OCI-LY1 (cell line): Measurements from ENCODE around the gene CAMK4.

ENCODE experiments used
- H2AFZ ChIP-seq: fragments of 200-600 bp; sonication (generic), shearing (Covaris generic); 2 replicates; pipeline ENCODE4 v1.6.0; 2014; ENCODE audit warnings: antibody characterized with exemption, mild to moderate bottlenecking, low read length
- H3F3A ChIP-seq: fragments of 200-600 bp; sonication (generic), shearing (Covaris generic); 2 replicates; pipeline ENCODE4 v1.6.0; 2014; ENCODE audit warnings: mild to moderate bottlenecking, antibody characterized with exemption, low read length, moderate library complexity; ENCODE audit not compliant: insufficient read depth
- H3K27ac ChIP-seq: fragments of 200-600 bp; sonication (generic); 2 replicates; pipeline ENCODE4 v1.5.1; 2014; ENCODE audit warnings: low read length, mixed run types, mild to moderate bottlenecking, low read depth; ENCODE audit not compliant: poor library complexity, severe bottlenecking
- H3K27me3 ChIP-seq: fragments of 200-600 bp; sonication (generic); 2 replicates; pipeline ENCODE4 v1.6.0; 2014; ENCODE audit warnings: antibody characterized with exemption, mild to moderate bottlenecking, low read length, moderate library complexity; ENCODE audit not compliant: insufficient read depth
- H3K36me3 ChIP-seq: fragments of 200-600 bp; sonication (generic); 2 replicates; pipeline ENCODE4 v1.6.1; 2014; ENCODE audit warnings: mild to moderate bottlenecking, antibody characterized with exemption, low read length, moderate library complexity, mixed read lengths; ENCODE audit not compliant: insufficient read depth
- H3K4me1 ChIP-seq: fragments of 200-600 bp; sonication (generic); 2 replicates; pipeline ENCODE4 v1.5.1; 2014; ENCODE audit warnings: mild to moderate bottlenecking, low read length, moderate library complexity; ENCODE audit not compliant: insufficient read depth, severe bottlenecking
- H3K4me2 ChIP-seq: fragments of 200-600 bp; sonication (generic), shearing (Covaris generic); 2 replicates; pipeline ENCODE4 v1.6.1; 2014; ENCODE audit warnings: low read length
- H3K4me3 ChIP-seq: fragments of 200-600 bp; sonication (generic); 2 replicates; pipeline ENCODE4 v1.5.1; 2014; ENCODE audit warnings: low read length, low read depth, mild to moderate bottlenecking, mixed read lengths; ENCODE audit not compliant: poor library complexity, severe bottlenecking
- H3K79me2 ChIP-seq: fragments of 200-600 bp; shearing (Covaris generic); 2 replicates; pipeline ENCODE4 v1.6.1; 2016; ENCODE audit warnings: mixed run types, low read length, mixed read lengths; ENCODE audit not compliant: insufficient read depth
- H3K9ac ChIP-seq: fragments of 200-600 bp; sonication (generic), shearing (Covaris generic); 2 replicates; pipeline ENCODE4 v1.6.1; 2014; ENCODE audit warnings: mild to moderate bottlenecking, low read length, mixed read lengths
- H3K9me2 ChIP-seq: fragments of 200-600 bp; sonication (generic), shearing (Covaris generic); 2 replicates; pipeline ENCODE4 v1.6.1; 2014; ENCODE audit warnings: low read depth, mild to moderate bottlenecking, low read length, mixed read lengths
- H3K9me3 ChIP-seq: fragments of 200-600 bp; shearing (Covaris generic); 2 replicates; pipeline ENCODE4 v1.6.1; 2014; ENCODE audit warnings: low read length, mixed read lengths
- H4K20me1 ChIP-seq: fragments of 200-600 bp; sonication (generic), shearing (Covaris generic); 2 replicates; pipeline ENCODE4 v1.6.0; 2016; ENCODE audit warnings: mild to moderate bottlenecking, low read length; ENCODE audit not compliant: insufficient read depth
- EZH2 ChIP-seq: fragments of 200-600 bp; sonication (generic), shearing (Covaris generic); IDR thresholded peaks from 2 replicates; pipeline ENCODE4 v1.8.0; 2017; ENCODE audit warnings: borderline replicate concordance, mixed run types, mild to moderate bottlenecking, antibody characterized with exemption, low read length, moderate library complexity, mixed read lengths
- TF ChIP-seq, protein P1 (sequence below): fragments of 200-600 bp; sonication (generic), shearing (Covaris generic); IDR thresholded peaks from 2 replicates; pipeline ENCODE4 v1.5.1; 2017; ENCODE audit warnings: mild to moderate bottlenecking, antibody characterized with exemption, low read length, moderate library complexity, mixed read lengths

Gene CAMK4

DNA sequence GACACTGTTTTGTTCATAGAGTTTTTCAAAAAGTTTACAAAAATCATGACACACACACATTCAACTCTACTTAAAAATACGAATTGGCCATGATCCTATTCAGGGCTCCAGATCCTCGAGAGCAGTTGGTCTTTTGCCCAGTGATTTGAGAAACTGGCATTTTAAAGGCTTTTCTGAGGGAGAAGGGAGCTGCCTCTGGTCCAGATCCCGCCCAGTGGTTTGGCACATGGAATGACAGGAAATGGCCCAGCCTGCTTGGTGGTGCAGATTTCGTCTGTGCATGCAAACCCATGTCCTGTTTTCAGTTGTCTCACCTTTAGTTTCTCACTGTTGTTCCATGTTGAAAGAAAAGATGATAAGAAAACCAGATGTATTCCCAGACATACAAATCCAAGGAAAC lies 3.6 kb downstream of the CAMK4 start:
- no peaks in the 10 kb centered on the region for H3K27me3 ChIP-seq
- peaks cover 75% of the 10 kb centered on the region for H3K4me1 ChIP-seq
- no peaks in the 10 kb centered on the region for H3K9me2 ChIP-seq
- peak overlapping the region; percentile 98 for H3K27ac ChIP-seq
- peaks cover 19% of the 10 kb centered on the region; the same call in 1 of the 2 replicates for H3F3A ChIP-seq
- H3K9ac ChIP-seq = peak overlapping the region; percentile 92
- H2AFZ ChIP-seq = no peak overlapping the region
- peaks cover 15% of the 10 kb centered on the region; the same call in 1 of the 2 replicates for H3K36me3 ChIP-seq
- TF ChIP-seq EZH2 = no peak
- TF ChIP-seq, protein P1, sequence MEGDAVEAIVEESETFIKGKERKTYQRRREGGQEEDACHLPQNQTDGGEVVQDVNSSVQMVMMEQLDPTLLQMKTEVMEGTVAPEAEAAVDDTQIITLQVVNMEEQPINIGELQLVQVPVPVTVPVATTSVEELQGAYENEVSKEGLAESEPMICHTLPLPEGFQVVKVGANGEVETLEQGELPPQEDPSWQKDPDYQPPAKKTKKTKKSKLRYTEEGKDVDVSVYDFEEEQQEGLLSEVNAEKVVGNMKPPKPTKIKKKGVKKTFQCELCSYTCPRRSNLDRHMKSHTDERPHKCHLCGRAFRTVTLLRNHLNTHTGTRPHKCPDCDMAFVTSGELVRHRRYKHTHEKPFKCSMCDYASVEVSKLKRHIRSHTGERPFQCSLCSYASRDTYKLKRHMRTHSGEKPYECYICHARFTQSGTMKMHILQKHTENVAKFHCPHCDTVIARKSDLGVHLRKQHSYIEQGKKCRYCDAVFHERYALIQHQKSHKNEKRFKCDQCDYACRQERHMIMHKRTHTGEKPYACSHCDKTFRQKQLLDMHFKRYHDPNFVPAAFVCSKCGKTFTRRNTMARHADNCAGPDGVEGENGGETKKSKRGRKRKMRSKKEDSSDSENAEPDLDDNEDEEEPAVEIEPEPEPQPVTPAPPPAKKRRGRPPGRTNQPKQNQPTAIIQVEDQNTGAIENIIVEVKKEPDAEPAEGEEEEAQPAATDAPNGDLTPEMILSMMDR = no peak
- peak overlapping the region; percentile 93 for H3K4me2 ChIP-seq
- H3K79me2 ChIP-seq = peaks cover 81% of the 10 kb centered on the region
- peak overlapping the region; percentile 90 for H3K4me3 ChIP-seq
- no peaks in the 10 kb centered on the region for H4K20me1 ChIP-seq
- no peaks in the 10 kb centered on the region for H3K9me3 ChIP-seq

- Histone ChIP-seq H3F3A (peaks cover 19% of the 10 kb centered on the region; the same call in 1 of the 2 replicates), H3K27me3 (no peaks in the 10 kb centered on the region), H4K20me1 (no peaks in the 10 kb centered on the region), H2AFZ (no peak overlapping the region), H3K4me2 (peak overlapping the region; percentile 93), H3K9me2 (no peaks in the 10 kb centered on the region), H3K9ac (peak overlapping the region; percentile 62), H3K4me1 (peaks cover 76% of the 10 kb centered on the region), H3K36me3 (peaks cover 15% of the 10 kb centered on the region; the same call in 1 of the 2 replicates), H3K9me3 (no peaks in the 10 kb centered on the region), H3K27ac (peak overlapping the region; percentile 98), H3K79me2 (peaks cover 90% of the 10 kb centered on the region), H3K4me3 (peak overlapping the region; percentile 90)
- TF ChIP-seq EZH2 = no peak
- TF ChIP-seq, protein P1 = no peak
Measured at GRCh38 chr5:111228520-111229220, 4.5 kb downstream of the CAMK4 start.

GRCh38 chr5:111229221-111229835 lies 5.1 kb downstream of the CAMK4 start:
- Histone ChIP-seq H3K4me3 (peak overlapping the region; percentile 90), H3K9me2 (no peaks in the 10 kb centered on the region), H3K9ac (peak overlapping the region; percentile 62), H3K9me3 (no peaks in the 10 kb centered on the region), H2AFZ (no peak overlapping the region), H3K4me1 (peaks cover 83% of the 10 kb centered on the region), H3K4me2 (peak overlapping the region; percentile 93), H4K20me1 (no peaks in the 10 kb centered on the region), H3K79me2 (peaks cover 96% of the 10 kb centered on the region), H3K36me3 (peaks cover 15% of the 10 kb centered on the region; the same call in 1 of the 2 replicates), H3F3A (peaks cover 19% of the 10 kb centered on the region; the same call in 1 of the 2 replicates), H3K27me3 (no peaks in the 10 kb centered on the region), H3K27ac (peak overlapping the region; percentile 98)
- TF ChIP-seq, protein P1 = no peak
- TF ChIP-seq EZH2 = no peak
